HG02763 (cell line): ENCODE data around the gene SASH3.

ENCODE experiments used
- ATAC-seq: cut with Tn5 transposase; IDR thresholded peaks from one replicate; pipeline ENCODE4 v1.9.1; 2021; ENCODE audit warnings: mild to moderate bottlenecking, moderate library complexity; ENCODE audit not compliant: unreplicated experiment

Gene SASH3

GRCh38 chrX:129782706-129783105 is 3.0 kb downstream of the SASH3 start:
- no peak for ATAC-seq

GRCh38 chrX:129783291-129783713 is 3.6 kb downstream of the SASH3 start:
- no peak for ATAC-seq

GRCh38 chrX:129784371-129784770 is 4.6 kb downstream of the SASH3 start:
- no peak for ATAC-seq

- no peak for ATAC-seq
Measured at GRCh38 chrX:129785160-129785947, 5.6 kb downstream of the SASH3 start.

- ATAC-seq, result peak; percentile 73
Measured at GRCh38 chrX:129786210-129786651, 6.5 kb downstream of the SASH3 start.

- no peak for ATAC-seq
Measured at GRCh38 chrX:129787336-129788055, 7.7 kb downstream of the SASH3 start.

GRCh38 chrX:129788527-129788926 is 8.8 kb downstream of the SASH3 start:
- no peak for ATAC-seq

GRCh38 chrX:129790146-129790545 is 10.4 kb downstream of the SASH3 start:
- ATAC-seq, result no peak

GRCh38 chrX:129790808-129791207 is 11.1 kb downstream of the SASH3 start:
- no peak for ATAC-seq

- no peak for ATAC-seq
Measured at GRCh38 chrX:129791336-129791735, 11.6 kb downstream of the SASH3 start.

GRCh38 chrX:129791961-129792570 is 12.3 kb downstream of the SASH3 start:
- no peak for ATAC-seq

- ATAC-seq, result no peak
Measured at GRCh38 chrX:129792586-129793291, 13.0 kb downstream of the SASH3 start.

- ATAC-seq, result no peak
Measured at GRCh38 chrX:129793604-129794191, 13.9 kb downstream of the SASH3 start.

GRCh38 chrX:129795584-129795983 is 15.8 kb downstream of the SASH3 start:
- ATAC-seq, result no peak

GRCh38 chrX:129797251-129797906 is 17.6 kb downstream of the SASH3 start:
- ATAC-seq, result no peak

- ATAC-seq, result no peak
Measured at GRCh38 chrX:129798456-129798855, 18.7 kb downstream of the SASH3 start.

GRCh38 chrX:129798888-129799287 is 19.1 kb downstream of the SASH3 start:
- ATAC-seq, result no peak

- ATAC-seq, result no peak
Measured at GRCh38 chrX:129800186-129800585, 20.4 kb downstream of the SASH3 start.

GRCh38 chrX:129802863-129803262 is 23.1 kb downstream of the SASH3 start:
- ATAC-seq, result no peak

- no peak for ATAC-seq
Measured at GRCh38 chrX:129804806-129805205, 25.1 kb downstream of the SASH3 start.
